Activated CD4-positive, alpha-beta T cell treated with anti-CD3 and anti-CD28 coated beads for 36 hours (primary cell): Measurements from ENCODE around the gene MBD4. TPM values are rescaled to one million over a fixed set of nuclear protein-coding genes. Genes with fewer than 3 reads are reported as not detected.

Experiments used
- ATAC-seq: fragments of 200-7000 bp; cut with Tn5 transposase; one replicate; pipeline ENCODE4 v1.10.0; 2021; ENCODE audit warnings: mild to moderate bottlenecking, moderate library complexity
- CTCF ChIA-PET: fragments of 350-600 bp; sonication (Branson Sonifier 250); formaldehyde crosslinking; loops from one replicate; lab custom pipeline; 2021; ENCODE audit warnings: antibody characterized with exemption; lab: Charles Lee
- POLR2A ChIA-PET: fragments of 350-600 bp; sonication (Branson Sonifier 250); formaldehyde crosslinking; loops from one replicate; lab custom pipeline; 2021; ENCODE audit warnings: antibody characterized with exemption, inconsistent platforms; lab: Charles Lee
- DNase-seq: peaks from one replicate; pipeline ENCODE4 v3.0.0-alpha.2; 2020
- H3K27ac Mint-ChIP-seq: one replicate; pipeline ENCODE4 v1.8.0; 2021; ENCODE audit warnings: mixed read lengths
- H3K27me3 Mint-ChIP-seq: one replicate; pipeline ENCODE4 v1.8.0; 2021; ENCODE audit warnings: mixed read lengths
- H3K36me3 Mint-ChIP-seq: one replicate; pipeline ENCODE4 v1.8.0; 2021; ENCODE audit warnings: low read depth, mixed read lengths
- H3K4me1 Mint-ChIP-seq: one replicate; pipeline ENCODE4 v1.8.0; 2021; ENCODE audit warnings: mixed read lengths
- H3K4me3 Mint-ChIP-seq: one replicate; pipeline ENCODE4 v1.8.0; 2021; ENCODE audit warnings: mild to moderate bottlenecking, moderate library complexity, mixed read lengths
- H3K9me3 Mint-ChIP-seq: one replicate; pipeline ENCODE4 v1.8.0; 2021; ENCODE audit warnings: low read depth, mixed read lengths
- intact Hi-C, 2 experiments: fragments of 100-400 bp; cut with DNase I in 1 of 2; cut with micrococcal nuclease in 1 of 2; formaldehyde crosslinking; loops; one replicate each; pipeline versions ENCODE4 v1.14.2 to v1.15.1; 2022 to 2024; cut with DNase I, micrococcal nuclease
- total RNA-seq, 2 experiments: library from RNA; stranded (reverse); gene quantifications; one replicate each; pipeline ENCODE4 v1.2.3, GENCODE V29; 2021

MBD4 gene
- total RNA-seq, 2 experiments from 2014 or later = 51.3 to 52.4 TPM

DNA sequence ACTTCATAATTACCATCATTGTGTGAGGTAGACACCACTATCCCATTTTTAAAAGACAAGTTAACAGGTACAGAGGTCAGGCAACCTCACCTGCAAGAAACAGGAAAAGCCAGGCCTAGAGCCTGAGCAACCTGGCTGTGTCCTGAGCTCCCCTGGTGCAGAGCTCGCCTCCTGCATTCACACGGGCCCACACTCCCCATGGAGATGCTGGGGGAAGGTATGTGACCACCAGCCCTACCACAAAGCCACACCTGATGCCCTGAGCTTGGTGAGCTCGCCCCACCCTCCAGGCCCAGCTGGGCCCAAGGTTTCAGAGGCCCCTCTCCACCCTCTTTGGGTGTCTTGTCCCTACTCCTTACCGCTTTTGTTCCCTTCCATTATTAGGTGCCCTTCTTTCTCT is 10.1 kb downstream of the MBD4 start:
- H3K4me3 Mint-ChIP-seq = no peak overlapping the region
- no peaks in the 10 kb centered on the region for H3K27me3 Mint-ChIP-seq
- no peaks in the 10 kb centered on the region for H3K9me3 Mint-ChIP-seq
- peaks cover 39% of the 10 kb centered on the region for H3K4me1 Mint-ChIP-seq
- ChIA-PET CTCF (interaction anchor here (0.7 to 2.6 kb wide), 5 partner anchors 8 to 185 kb away, joined by 3 to 12 read pairs (median 4); partner anchors contain the start of genes IFT122 and MBD4), POLR2A (interaction anchor here (1.3 to 1.4 kb wide), 2 partner anchors 11 to 30 kb away, joined by 3 to 6 read pairs; partner anchors contain the start of genes IFT122 and MBD4)
- intact Hi-C loops = loop anchor here in 1 of 2 experiments (5.0 kb wide), 1 partner anchor 1757 kb away; the partner anchor contains the start of gene ABTB1
- DNase-seq (no peak), ATAC-seq (no peak)
- peaks cover 29% of the 10 kb centered on the region for H3K36me3 Mint-ChIP-seq
- peak overlapping the region; percentile 70 for H3K27ac Mint-ChIP-seq

DNA sequence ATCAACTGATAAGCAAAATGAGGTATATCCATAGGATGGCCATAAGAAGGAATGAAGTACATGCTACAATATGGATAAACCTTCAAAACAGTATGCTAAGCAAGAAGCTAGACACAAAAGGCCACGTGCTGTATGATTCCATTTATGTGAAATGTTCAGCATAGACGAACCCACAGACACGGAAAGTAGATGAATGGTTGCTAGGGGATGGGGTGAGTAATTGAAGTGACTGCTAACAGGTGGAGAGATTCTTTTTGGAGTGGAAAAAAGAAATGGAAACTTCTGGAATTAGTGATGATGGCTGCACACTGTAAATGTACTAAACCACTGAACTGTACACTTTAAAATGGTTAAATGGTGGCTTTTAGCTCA is 10.7 kb downstream of the MBD4 start:
- intact Hi-C loops = loop anchor here in 1 of 2 experiments (5.0 kb wide), 1 partner anchor 1757 kb away; the partner anchor contains the start of gene ABTB1
- no peaks in the 10 kb centered on the region for H3K9me3 Mint-ChIP-seq

DNA sequence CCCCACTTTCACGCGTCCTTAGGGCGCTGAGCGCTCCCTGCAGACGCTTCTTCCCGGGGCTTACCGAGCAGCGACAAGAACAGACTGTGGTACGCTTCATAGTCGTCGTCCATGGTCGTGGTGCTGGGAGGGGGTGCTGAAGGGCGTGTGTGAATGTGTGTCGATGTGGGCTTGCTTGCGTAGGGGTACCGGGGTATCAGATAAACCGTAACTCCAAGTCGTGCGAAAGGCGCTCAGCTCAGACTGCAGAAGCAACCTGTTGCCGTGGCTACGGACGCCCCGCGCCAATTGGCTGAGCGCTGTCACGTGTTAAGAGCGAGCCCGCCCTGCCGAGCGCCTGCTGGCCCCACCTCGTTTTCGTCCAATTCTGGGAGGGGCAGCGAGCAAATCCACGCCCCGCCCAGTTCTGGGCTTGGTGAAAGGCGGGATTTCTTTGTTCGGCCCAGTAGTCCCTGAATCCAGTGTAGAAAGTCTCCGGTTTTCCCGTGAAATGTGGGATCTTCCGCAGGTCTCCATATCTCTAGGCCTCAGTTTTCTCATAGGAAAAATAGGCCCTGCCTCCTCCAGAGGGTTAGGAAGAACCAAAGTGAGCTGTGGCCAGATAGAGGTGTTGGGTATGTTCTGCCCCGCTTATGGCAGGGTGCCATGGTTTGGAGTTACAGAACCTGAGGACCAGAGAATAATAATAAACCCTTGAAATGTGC is 11.2 kb downstream of the MBD4 start, which contains the start of gene EFCAB12:
Gene EFCAB12, minus strand, starts transcription at position 261 of the 704 bp plus-strand sequence. Its CDS starts 148 bp downstream, at position 113.
- CTCF ChIA-PET = interaction anchor here (0.7 to 2.6 kb wide), 5 partner anchors 10 to 184 kb away, joined by 3 to 12 read pairs (median 4); partner anchors contain the start of genes IFT122 and MBD4
- peaks cover 43% of the 10 kb centered on the region for H3K4me1 Mint-ChIP-seq
- intact Hi-C loops = loop anchor here (1.0 to 5.0 kb wide), 4 partner anchors 12 to 1756 kb away; partner anchors contain the start of genes IFT122 (in 2 of the 2), ABTB1 (in 1 of the 2) and TMCC1 (in 1 of the 2)

More for the DNA sequence above, 10.7 kb downstream of the MBD4 start:
- Mint-ChIP-seq H3K27me3 (no peaks in the 10 kb centered on the region), H3K36me3 (peaks cover 26% of the 10 kb centered on the region), H3K27ac (peak overlapping the region; percentile 63), H3K4me3 (peak overlapping the region; percentile 59), H3K4me1 (peaks cover 41% of the 10 kb centered on the region)
- ATAC-seq (peak; percentile 28), DNase-seq (peak; percentile 36)
- CTCF ChIA-PET = interaction anchor here (0.7 to 2.6 kb wide), 5 partner anchors 9 to 184 kb away, joined by 3 to 12 read pairs (median 4); partner anchors contain the start of genes IFT122 and MBD4
- POLR2A ChIA-PET = interaction anchor here (0.6 to 1.4 kb wide), 3 partner anchors 11 to 551 kb away, joined by 3 to 6 read pairs (median 3); partner anchors contain the start of genes IFT122 and MBD4

DNA sequence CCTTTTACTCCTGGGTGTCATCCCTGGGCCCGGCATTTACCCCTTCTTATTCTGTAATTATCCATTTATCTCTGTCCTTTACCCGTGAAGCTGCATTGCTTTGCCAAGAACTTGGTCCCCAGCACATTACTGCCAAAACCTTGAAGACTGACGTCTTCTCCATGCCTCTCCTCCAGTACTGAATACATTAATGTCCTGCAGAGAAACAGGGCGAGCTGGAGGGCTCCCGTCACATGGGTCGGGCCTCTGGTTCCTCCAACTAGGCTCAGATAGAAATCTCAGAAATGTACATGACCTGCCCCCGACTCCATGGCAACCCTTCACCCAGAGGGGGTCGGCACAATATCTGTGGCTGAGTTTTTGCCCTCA is 11.8 kb downstream of the MBD4 start:
- ChIA-PET CTCF (interaction anchor here (1.4 to 2.6 kb wide), 4 partner anchors 10 to 27 kb away, joined by 3 to 12 read pairs (median 6); partner anchors contain the start of genes IFT122 and MBD4), POLR2A (interaction anchor here (0.8 to 2.0 kb wide), 2 partner anchors 12 to 28 kb away, joined by 5 to 10 read pairs; partner anchors contain the start of genes IFT122 and MBD4)
- H3K9me3 Mint-ChIP-seq = no peaks in the 10 kb centered on the region
- H3K36me3 Mint-ChIP-seq = peaks cover 18% of the 10 kb centered on the region
- H3K4me1 Mint-ChIP-seq = peaks cover 43% of the 10 kb centered on the region
- H3K27ac Mint-ChIP-seq = no peak overlapping the region
- H3K4me3 Mint-ChIP-seq = peak overlapping the region; percentile 59
- no peak for ATAC-seq
- DNase-seq = no peak
- intact Hi-C loops = loop anchor here (1.0 to 5.0 kb wide), 4 partner anchors 12 to 1756 kb away; partner anchors contain the start of genes IFT122 (in 2 of the 2), ABTB1 (in 1 of the 2) and TMCC1 (in 1 of the 2)
- H3K27me3 Mint-ChIP-seq = no peaks in the 10 kb centered on the region

More for the DNA sequence above, 11.2 kb downstream of the MBD4 start, which contains the start of gene EFCAB12:
- peak; percentile 95 for DNase-seq
- Mint-ChIP-seq H3K9me3 (no peaks in the 10 kb centered on the region), H3K4me3 (peak within 1 kb of the TSS; percentile 59), H3K27ac (peak within 1 kb of the TSS; percentile 63), H3K36me3 (peaks cover 21% of the 10 kb centered on the region), H3K27me3 (no peaks in the 10 kb centered on the region)
- POLR2A ChIA-PET = interaction anchor here (0.6 to 2.0 kb wide), 5 partner anchors 12 to 551 kb away, joined by 3 to 10 read pairs (median 5); partner anchors contain the start of genes IFT122 and MBD4
- peak; percentile 96 for ATAC-seq

DNA sequence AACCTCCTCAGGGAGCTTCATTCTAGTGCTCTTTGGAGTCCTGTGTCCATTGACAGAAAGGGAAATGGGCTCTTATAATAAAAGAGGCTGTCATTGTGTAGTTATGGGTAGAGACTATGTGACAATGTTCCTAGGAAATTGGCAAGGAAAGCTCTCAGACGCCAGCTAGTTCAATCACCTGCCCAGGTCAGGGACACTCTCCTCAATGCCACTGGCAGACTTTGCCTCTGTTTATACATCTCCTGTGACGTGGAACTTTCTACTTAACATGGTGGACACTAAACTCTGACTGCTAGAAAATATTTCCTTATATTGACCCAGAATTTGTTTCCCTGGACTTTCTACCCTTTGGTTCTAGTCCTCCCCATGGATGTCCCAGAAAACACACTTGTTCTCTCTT is 14.1 kb downstream of the MBD4 start:
- intact Hi-C loops = loop anchor here in 1 of 2 experiments (5.0 kb wide), 1 partner anchor 1753 kb away; the partner anchor contains the start of gene ABTB1
- H3K27me3 Mint-ChIP-seq = no peaks in the 10 kb centered on the region
- POLR2A ChIA-PET = interaction anchor here (0.6 kb wide), 1 partner anchor 123 kb away, joined by 3 read pairs; no protein-coding TSS in a partner anchor

GRCh38 chr3:129425213-129425612 is 14.5 kb downstream of the MBD4 start:
- ChIA-PET POLR2A (no interaction called here), CTCF (interaction anchor here (0.6 to 1.1 kb wide), 3 partner anchors 10 to 303 kb away, joined by 3 to 4 read pairs (median 3); partner anchors contain the start of gene RAB43)
- Mint-ChIP-seq H3K27ac (no peak overlapping the region), H3K27me3 (no peaks in the 10 kb centered on the region), H3K4me1 (peaks cover 43% of the 10 kb centered on the region), H3K4me3 (no peak overlapping the region), H3K36me3 (peaks cover 8% of the 10 kb centered on the region), H3K9me3 (no peaks in the 10 kb centered on the region)
- ATAC-seq (no peak), DNase-seq (no peak)
- intact Hi-C loops = loop anchor here in 1 of 2 experiments (5.0 kb wide), 1 partner anchor 1753 kb away; the partner anchor contains the start of gene ABTB1

More for the DNA sequence above, 14.1 kb downstream of the MBD4 start:
- H3K27ac Mint-ChIP-seq = no peak overlapping the region
- DNase-seq (no peak), ATAC-seq (no peak)
- peaks cover 9% of the 10 kb centered on the region for H3K36me3 Mint-ChIP-seq
- CTCF ChIA-PET = interaction anchor here (0.6 to 1.1 kb wide), 3 partner anchors 10 to 304 kb away, joined by 3 to 4 read pairs (median 3); partner anchors contain the start of gene RAB43
- no peak overlapping the region for H3K4me3 Mint-ChIP-seq
- no peaks in the 10 kb centered on the region for H3K9me3 Mint-ChIP-seq
- peaks cover 43% of the 10 kb centered on the region for H3K4me1 Mint-ChIP-seq

DNA sequence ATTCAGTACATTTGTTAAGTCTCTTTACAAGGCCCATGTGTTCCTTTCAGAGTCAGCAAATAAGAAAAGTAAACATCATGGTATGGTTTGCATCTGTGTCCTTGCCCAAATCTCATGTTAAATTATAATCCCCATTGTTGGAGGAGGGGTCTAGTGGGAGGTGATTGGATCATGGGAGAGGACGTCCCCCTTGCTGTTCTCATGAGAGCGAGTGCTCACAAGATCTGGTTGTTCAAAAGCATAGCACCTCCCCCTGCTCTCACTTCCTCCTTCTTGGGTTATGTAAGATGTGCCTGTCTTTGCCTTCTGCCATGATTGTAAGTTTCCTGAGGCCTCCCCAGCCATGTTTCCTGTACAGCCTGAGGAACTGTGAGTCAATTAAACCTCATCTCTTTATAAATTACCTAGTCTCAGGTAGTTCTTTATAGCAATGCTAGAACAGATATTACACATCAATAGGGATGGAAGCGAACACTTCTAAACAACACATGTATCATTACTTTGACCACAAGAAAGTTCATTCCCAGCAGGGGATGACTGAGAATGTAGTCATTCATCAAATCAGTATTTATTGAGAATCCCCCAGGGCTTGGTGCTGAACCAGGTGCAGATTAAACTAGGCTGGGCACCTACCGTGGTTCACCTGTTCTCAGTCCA is 15.4 kb downstream of the MBD4 start:
- no peak for DNase-seq
- POLR2A ChIA-PET = no interaction called here
- peak; percentile 31 for ATAC-seq
- Mint-ChIP-seq H3K27me3 (no peaks in the 10 kb centered on the region), H3K36me3 (peaks cover 4% of the 10 kb centered on the region), H3K27ac (peak overlapping the region; percentile 2), H3K4me3 (no peak overlapping the region), H3K9me3 (no peaks in the 10 kb centered on the region), H3K4me1 (peaks cover 37% of the 10 kb centered on the region)
- CTCF ChIA-PET = no interaction called here
- intact Hi-C loops = no loop called here

- Mint-ChIP-seq H3K36me3 (no peaks in the 10 kb centered on the region), H3K4me3 (no peak overlapping the region), H3K4me1 (peaks cover 23% of the 10 kb centered on the region), H3K27ac (no peak overlapping the region), H3K9me3 (no peaks in the 10 kb centered on the region), H3K27me3 (no peaks in the 10 kb centered on the region)
- CTCF ChIA-PET = interaction anchor here (0.6 to 1.1 kb wide), 2 partner anchors 25 to 55 kb away, joined by 3 read pairs; no protein-coding TSS in a partner anchor
- POLR2A ChIA-PET = interaction anchor here (0.6 to 0.7 kb wide), 2 partner anchors 86 to 732 kb away, joined by 3 to 4 read pairs; no protein-coding TSS in a partner anchor
- ATAC-seq (no peak), DNase-seq (no peak)
- intact Hi-C loops = no loop called here
Measured at GRCh38 chr3:129422897-129423296, 16.9 kb downstream of the MBD4 start.

DNA sequence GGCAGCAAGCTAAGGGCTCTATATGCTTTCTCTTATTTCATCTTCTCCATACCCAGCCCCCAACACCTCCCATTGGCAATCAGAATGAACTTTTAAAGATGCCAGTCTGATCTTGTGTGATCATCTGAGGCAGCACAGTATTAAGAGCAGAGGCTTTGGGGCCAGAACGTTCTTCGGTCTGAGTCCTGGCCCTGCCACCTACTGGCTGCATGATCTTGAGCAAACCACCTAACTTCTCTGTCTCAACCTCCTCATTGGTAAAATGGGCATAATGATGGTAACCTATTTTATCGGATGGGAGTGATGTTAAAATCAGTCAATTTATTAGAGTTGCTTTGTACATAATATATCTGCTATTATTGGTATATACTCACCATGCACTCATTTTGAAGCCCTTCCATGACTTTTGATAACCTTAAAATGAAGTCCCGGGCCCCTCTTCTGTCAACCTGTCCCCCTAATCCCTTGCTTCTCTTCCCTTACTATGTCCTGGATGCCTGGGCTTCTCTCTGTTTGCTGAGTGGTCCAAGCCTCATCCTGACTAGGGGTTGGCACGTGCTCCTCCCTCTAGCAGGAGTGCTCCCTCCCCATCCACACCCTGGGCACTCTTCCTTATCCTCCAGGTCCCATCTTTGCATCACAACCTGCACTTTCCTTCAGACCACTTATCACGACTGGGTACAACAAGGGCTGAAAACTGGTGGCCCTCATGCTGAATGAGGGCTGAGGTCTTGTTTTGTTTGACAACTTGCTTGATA is 17.6 kb downstream of the MBD4 start:
- no peaks in the 10 kb centered on the region for H3K9me3 Mint-ChIP-seq

More for the DNA sequence above, 17.6 kb downstream of the MBD4 start:
- H3K27ac Mint-ChIP-seq = no peak overlapping the region
- no peak for DNase-seq
- H3K4me1 Mint-ChIP-seq = peaks cover 18% of the 10 kb centered on the region
- H3K36me3 Mint-ChIP-seq = no peaks in the 10 kb centered on the region
- no peak for ATAC-seq
- intact Hi-C loops = no loop called here
- CTCF ChIA-PET = interaction anchor here (0.5 to 1.1 kb wide), 4 partner anchors 13 to 394 kb away, joined by 3 to 4 read pairs (median 3); no protein-coding TSS in a partner anchor
- POLR2A ChIA-PET = interaction anchor here (0.7 kb wide), 1 partner anchor 85 kb away, joined by 3 read pairs; no protein-coding TSS in a partner anchor
- no peak overlapping the region for H3K4me3 Mint-ChIP-seq
- H3K27me3 Mint-ChIP-seq = no peaks in the 10 kb centered on the region
